Psoas muscle (tissue), 8 donors: ENCODE results near the gene ARSK. TPM values are rescaled to one million over a fixed set of nuclear protein-coding genes. Genes with fewer than 3 reads are reported as not detected.
A peak's percentile ranks its signal among the peaks of the same experiment; 100 is the strongest.
"Not testable (repeated sequence)": the region's sequence is repeated elsewhere in the genome, so short reads cannot be mapped to it uniquely, and the experiment has no call there.

Source experiments
- ATAC-seq, 4 donors: fragments of 200-7000 bp; cut with Tn5 transposase; one replicate each; pipeline ENCODE4 v1.9.1; 2020; ENCODE audit warnings: moderate library complexity in 3 of 4, mild to moderate bottlenecking in 2 of 4
- DNase-seq, 2 donors: peaks; one replicate each; pipeline ENCODE4 v3.0.0-alpha.2; 2020
- H3K27ac ChIP-seq: fragments of 200-600 bp; one replicate; pipeline ENCODE4 v1.8.0; 2022
- H3K27me3 ChIP-seq, 3 donors: fragments of 200-600 bp in 1 of 3; one replicate each; pipeline versions ENCODE4 v1.6.1 to v1.8.0; 2013 to 2022; ENCODE audit warnings: low read length in 2 of 3, mild to moderate bottlenecking in 2 of 3, moderate library complexity in 1 of 3; ENCODE audit not compliant: insufficient read depth in 3 of 3
- H3K36me3 ChIP-seq, 2 donors: fragments of 200-600 bp in 1 of 2; one replicate each; pipeline versions ENCODE4 v1.6.1 to v1.8.0; 2013 to 2022; ENCODE audit warnings: low read depth in 1 of 2, mild to moderate bottlenecking in 1 of 2, moderate library complexity in 1 of 2; ENCODE audit not compliant: insufficient read depth in 1 of 2
- H3K4me1 ChIP-seq: fragments of 200-600 bp; one replicate; pipeline ENCODE4 v1.8.0; 2022
- H3K4me3 ChIP-seq: fragments of 200-600 bp; one replicate; pipeline ENCODE4 v1.8.0; 2022; ENCODE audit warnings: mild to moderate bottlenecking
- H3K9me3 ChIP-seq: fragments of 200-600 bp; one replicate; pipeline ENCODE4 v1.8.0; 2022
- CTCF ChIP-seq: fragments of 200-600 bp; IDR thresholded peaks from one replicate; pipeline ENCODE4 v1.8.0; 2022; ENCODE audit warnings: antibody characterized with exemption
- WGBS, 3 donors: extraction: QIAGEN DNeasy Blood & Tissue Kit; methylation state at CpG; one replicate each; pipeline versions ENCODE4 v1.1.6 to v1.1.7; 2013; 5-methylcytosine and 5-hydroxymethylcytosine counted together
- intact Hi-C, 2 donors: fragments of 100-400 bp; cut with DNase I; formaldehyde crosslinking; loops; one replicate each; pipeline versions ENCODE4 v1.11.0 to v1.14.2; 2022
- polyA plus RNA-seq, 3 donors: library from polyadenylated mRNA; stranded (reverse); fragments of 200-250 nt; gene quantifications; one replicate each; pipeline ENCODE4 v1.2.3, GENCODE V29; 2013
- total RNA-seq, 4 donors: library from RNA; stranded (reverse); fragmentation: NEBNext Ultra II Directional in 2 of 4; extraction: Animal tissue kit (Norgen Biotek cat#: 25700) in 2 of 4; gene quantifications; one replicate each; pipeline versions ENCODE4 v1.2.1 to v1.2.4, GENCODE V29; 2021 to 2023
- donor health status: healthy with polysubstance abuse.
- donor health status: DM: no; HTN: no; CAD: no; lungs with moderate emphysema.
- donor health status: Bipolar disorder and iron deficiency.
- donor health status: healthy.
- donor health status: DM: yes; HTN: yes; CAD: no.
- donor health status: DM: no; HTN: no; CAD: no.
- donor health status: DM: no; HTN: no; CAD: no.
- donor health status: DM: yes; HTN: yes; CAD: no.

The ARSK gene
- total and polyA plus RNA-seq, 7 donors, result 1.6 to 8.5 (median 2.0) TPM

GRCh38 chr5:95644351-95645042, 89.6 kb downstream of the ARSK start:
- Histone ChIP-seq H3K9me3 (no peaks in the 10 kb centered on the region), H3K4me3 (no peak overlapping the region), H3K36me3 (no peaks in the 10 kb centered on the region), H3K27ac (peak overlapping the region; percentile 97), H3K27me3 (no peaks in the 10 kb centered on the region), H3K4me1 (peaks cover 7% of the 10 kb centered on the region)
- DNase-seq (no peak), ATAC-seq (peak in 1 of 4 donors; percentile 26)
- TF ChIP-seq CTCF, result peak; percentile 69
- intact Hi-C loops, result loop anchor here (5.0 to 10.0 kb wide), 7 partner anchors 88 to 1163 kb away; partner anchors contain the start of genes ERAP1 (in 1 of the 2) and RHOBTB3 (in 1 of the 2)
- WGBS, 3 donors, result 13 to 22% (median 14%) methylated on average over 4 of the region's 4 CpGs

GRCh38 chr5:95646226-95646568, 91.3 kb downstream of the ARSK start:
- 79 to 88% (median 84%) methylated on average over 13 to 17 of the region's 17 CpGs for WGBS, 3 donors
- intact Hi-C loops, result loop anchor here (5.0 to 10.0 kb wide), 5 partner anchors 86 to 959 kb away; partner anchors contain the start of gene RHOBTB3 (in 1 of the 2)
- peak in 1 of 4 donors; percentile 0 for ATAC-seq
- Histone ChIP-seq H3K4me3 (peak overlapping the region; percentile 71), H3K27ac (peak overlapping the region; percentile 97), H3K4me1 (peaks cover 11% of the 10 kb centered on the region)
- not testable (repeated sequence) for H3K36me3 ChIP-seq, H3K27me3 ChIP-seq, DNase-seq, H3K9me3 ChIP-seq

GRCh38 chr5:95646569-95647431, 91.9 kb downstream of the ARSK start, which contains the start of gene RFESD:
TSS of gene RFESD (plus strand) at chr5:95646777. CDS start at chr5:95652272, 5,495 bp downstream.
- Histone ChIP-seq H3K27me3 (no peaks in the 10 kb centered on the region), H3K36me3 (no peaks in the 10 kb centered on the region), H3K27ac (peak within 1 kb of the TSS; percentile 97), H3K4me3 (peak within 1 kb of the TSS; percentile 71), H3K4me1 (peaks cover 6% of the 10 kb centered on the region), H3K9me3 (no peaks in the 10 kb centered on the region)
- DNase-seq, result peak; percentile 100
- intact Hi-C loops, result loop anchor here (5.0 to 10.0 kb wide), 5 partner anchors 86 to 958 kb away; partner anchors contain the start of gene RHOBTB3 (in 1 of the 2)
- peak; percentile 95 to 97 (median 96) for ATAC-seq
- WGBS, 3 donors, result 0 to 1% (median 0%) methylated on average over 59 to 60 of the region's 60 CpGs
- no peak for TF ChIP-seq CTCF

- intact Hi-C loops, result loop anchor here (5.0 to 10.0 kb wide), 5 partner anchors 84 to 957 kb away; partner anchors contain the start of gene RHOBTB3 (in 1 of the 2)
- H3K4me3 ChIP-seq, result peak overlapping the region; percentile 71
- no peaks in the 10 kb centered on the region for H3K27me3 ChIP-seq
- no peak for TF ChIP-seq CTCF
- ATAC-seq (no peak), DNase-seq (no peak)
- H3K36me3 ChIP-seq, result peaks cover 0 to 11% of the 10 kb centered on the region in 2 donors
- WGBS, 3 donors, result 75 to 86% (median 76%) methylated on average over 12 of the region's 12 CpGs
- no peaks in the 10 kb centered on the region for H3K9me3 ChIP-seq
- H3K27ac ChIP-seq, result peak overlapping the region; percentile 97
- peaks cover 4% of the 10 kb centered on the region for H3K4me1 ChIP-seq
Observed at GRCh38 chr5:95647886-95648860, 93.3 kb downstream of the ARSK start.
